Stimulated activated CD4-positive, alpha-beta T cell treated with anti-CD3 and anti-CD28 coated beads, TNF-alpha, amount 100 ng/mL, for 1 hour (primary cell): ENCODE results near the gene STIM1.

Experiments used
- DNase-seq, 3 donors: peaks; one replicate each; pipeline ENCODE4 v3.0.0-alpha.2; 2020; ENCODE audit warnings: low read depth in 3 of 3, low spot score in 1 of 3

STIM1 gene

DNA sequence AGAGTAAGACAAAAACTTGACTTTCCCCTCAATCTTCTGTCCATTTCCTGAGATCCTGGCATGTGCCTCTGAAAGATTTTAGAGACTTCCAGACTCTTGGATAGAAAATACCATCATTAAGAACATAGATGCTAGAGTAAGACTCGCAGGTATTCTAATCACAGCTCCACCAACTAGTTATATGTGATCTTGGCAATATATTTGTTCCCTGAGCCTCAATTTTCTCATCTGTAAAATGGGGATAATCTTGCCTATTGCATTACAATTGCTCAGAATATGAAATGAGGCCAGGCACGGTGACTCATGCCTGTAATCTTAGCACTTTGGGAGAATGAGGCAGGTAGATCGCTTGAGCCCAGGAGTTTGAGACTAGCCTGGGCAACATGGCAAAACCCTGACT lies 25.4 kb upstream of the STIM1 start:
- DNase-seq: no peak

DNA sequence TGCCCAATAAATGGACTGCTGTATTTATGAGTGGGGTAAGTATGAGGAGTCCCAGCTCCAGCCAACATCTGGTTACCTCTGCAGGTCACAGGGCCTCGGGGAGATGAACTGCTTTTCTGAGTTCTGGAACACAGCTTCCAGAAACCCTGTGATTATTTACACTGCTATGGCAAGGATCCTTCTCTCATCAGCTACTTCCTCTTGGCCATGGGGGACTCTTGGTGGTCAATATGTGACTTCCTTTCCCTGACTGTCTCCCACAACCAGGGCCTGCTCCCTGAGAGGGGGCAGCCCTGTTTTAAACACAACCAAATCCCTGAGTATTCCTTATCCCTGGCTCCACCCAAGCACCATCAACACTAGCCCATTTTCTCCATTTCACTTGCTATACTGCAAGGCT lies 24.7 kb upstream of the STIM1 start:
- DNase-seq: no peak

DNA sequence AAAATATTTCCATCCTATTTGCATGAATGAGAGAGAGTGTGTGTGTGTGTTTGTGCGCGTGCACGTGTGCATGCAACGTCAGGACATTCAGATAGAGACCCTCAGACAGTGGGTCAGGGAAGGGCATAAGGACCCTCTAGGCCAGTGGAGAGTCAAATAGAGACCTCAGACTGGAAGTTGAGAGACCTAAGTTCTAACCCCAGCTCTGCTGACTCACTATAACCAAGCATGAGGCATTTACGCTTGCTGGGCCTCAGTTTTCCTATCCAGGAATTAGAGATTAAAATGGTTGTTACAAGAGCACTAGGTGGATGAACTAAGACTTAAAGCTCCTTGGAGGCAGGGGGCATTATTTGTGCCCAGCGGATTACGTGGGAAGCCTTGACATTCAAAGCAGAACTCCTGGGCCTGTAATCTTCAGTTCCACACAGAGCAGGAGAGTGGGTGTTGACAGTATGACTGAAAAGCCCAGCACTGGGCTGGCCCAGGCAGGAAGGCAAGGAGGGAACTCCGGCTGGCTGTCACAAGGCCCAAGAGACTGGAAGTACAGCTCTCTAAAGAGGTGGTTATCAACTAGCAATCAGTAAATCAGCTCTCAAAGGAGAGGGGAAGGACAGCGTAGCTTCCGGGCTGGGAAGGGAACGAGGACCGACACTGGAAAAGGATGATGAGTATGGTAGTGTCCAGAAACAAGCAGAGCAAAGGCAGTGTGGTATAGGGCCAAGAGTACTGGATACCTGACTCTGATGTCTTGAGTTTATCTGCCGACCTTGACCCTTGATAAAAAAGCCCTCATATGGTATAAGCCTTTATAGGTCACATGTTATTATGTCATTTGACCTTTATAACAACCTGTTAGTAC lies 23.9 kb upstream of the STIM1 start:
- no peak for DNase-seq

GRCh38 chr11:3832816-3833215 lies 22.6 kb upstream of the STIM1 start:
- DNase-seq: no peak

DNA sequence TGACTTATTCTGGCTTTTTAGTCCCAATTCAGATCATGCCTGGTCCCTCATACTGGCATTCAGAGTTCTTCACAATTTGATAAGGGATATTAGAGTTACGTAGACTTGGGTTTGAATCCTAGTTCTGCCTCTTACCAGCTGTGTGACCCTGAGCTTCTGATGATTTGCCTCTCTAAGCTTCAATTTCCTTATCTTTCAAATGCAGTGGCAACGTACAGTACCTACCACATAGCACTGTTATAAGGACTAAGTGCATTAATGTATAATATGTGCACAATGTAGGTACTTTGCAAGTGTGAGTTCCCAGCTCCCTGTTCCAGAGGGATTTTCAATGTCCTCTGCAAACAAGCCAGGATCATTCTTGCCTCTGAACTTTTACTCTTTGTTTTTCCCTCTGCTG lies 22.0 kb upstream of the STIM1 start:
- DNase-seq: no peak

DNA sequence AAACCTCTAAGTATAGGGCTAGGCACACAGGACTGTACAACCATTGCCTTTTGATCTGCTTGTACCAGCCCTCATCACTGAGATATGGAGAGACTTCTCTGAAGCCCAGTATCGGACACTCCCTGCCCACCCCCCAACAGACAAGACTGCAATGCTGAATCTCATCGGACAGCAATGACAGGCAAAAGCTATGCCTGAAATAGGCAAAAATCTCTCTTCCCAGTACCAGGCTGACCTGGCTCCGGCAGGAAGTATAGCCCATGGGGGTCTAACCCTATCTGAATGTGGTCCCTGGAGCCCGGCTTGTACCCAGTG lies 21.2 kb upstream of the STIM1 start:
- DNase-seq: no peak

- DNase-seq: no peak
Observed at GRCh38 chr11:3834664-3835461, 20.6 kb upstream of the STIM1 start.

- no peak for DNase-seq
Observed at GRCh38 chr11:3835751-3836150, 19.7 kb upstream of the STIM1 start.

DNA sequence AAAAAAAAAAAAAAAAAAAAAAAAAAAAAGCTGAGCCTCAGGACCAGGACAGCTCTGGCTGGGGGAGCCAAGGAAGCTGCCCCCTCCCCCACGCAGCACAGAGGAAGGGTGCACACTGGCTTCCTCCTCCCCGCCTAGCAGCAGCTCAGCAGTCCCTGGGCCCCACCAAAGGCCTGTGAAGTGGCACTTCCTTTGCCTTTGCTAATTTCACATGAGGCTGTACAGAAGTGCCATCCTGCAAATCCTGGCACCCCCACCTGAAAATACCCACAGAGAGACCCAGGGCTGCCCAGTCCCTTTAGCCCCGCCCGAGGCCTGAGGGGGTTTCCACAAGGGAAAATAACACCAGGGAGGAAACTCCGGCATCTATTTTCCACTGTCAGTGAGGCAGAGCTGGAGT lies 18.6 kb upstream of the STIM1 start:
- DNase-seq: no peak

DNA sequence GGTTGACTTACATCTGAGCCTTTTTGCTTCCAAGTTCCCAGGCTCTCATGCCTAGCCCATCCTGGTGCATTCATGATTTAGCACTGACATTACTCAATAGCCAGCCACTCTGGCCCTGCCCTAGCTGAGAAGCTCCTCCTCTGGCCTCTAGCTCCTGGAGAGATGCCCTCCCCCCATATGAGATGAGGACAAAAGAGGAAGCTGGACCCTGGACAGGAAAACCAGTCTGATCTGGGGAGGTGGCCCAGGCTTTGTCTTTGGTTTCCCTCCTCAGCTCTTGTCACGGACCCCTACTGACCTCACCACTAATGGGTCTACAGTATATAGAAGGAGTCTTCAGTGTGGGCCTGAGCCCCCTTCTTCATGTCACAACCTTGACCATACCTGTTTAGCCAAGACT lies 17.7 kb upstream of the STIM1 start:
- DNase-seq: no peak

- no peak for DNase-seq
Observed at GRCh38 chr11:3838504-3838903, 17.0 kb upstream of the STIM1 start.

DNA sequence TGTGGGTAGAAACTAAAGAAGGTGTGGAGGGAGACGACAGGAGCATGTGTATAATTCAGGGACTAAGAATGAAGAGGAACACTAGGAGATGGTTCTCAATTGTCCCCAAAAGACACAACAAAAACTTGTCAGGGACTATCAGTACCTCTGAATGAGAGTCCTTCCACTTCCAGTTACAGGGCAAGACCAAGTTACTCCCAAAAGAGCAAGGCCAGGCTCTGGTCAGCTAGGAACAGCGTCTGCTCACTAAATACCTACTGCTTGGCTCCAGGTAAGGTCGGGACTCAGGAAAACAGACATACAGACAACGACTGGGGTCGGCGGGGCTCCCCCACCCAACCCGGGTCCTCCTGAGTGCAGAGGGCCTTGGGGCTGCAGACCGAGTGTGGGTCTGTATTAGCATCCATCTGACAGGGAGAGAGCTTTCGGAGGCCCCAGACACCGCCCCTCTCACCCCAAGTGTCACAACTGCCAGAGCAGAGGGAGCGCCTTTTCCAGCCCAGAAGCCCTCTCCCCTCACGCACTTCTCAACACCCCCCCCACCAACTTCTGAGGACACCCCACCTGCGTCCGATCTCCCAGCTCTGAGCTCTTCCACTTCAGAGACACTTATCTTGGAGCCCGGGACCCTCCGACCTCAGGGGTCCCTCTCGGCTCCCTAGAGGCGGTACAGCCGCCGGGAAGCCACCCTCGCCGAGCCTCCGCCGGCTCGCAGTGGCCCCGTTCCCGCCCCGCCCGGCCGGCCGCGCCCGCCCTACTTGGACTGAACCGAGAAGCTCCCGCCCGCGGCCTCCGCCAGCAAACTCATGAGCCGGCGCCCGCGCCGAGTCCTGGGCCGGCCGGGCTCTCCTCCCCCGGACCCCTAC lies 15.2 kb upstream of the STIM1 start:
- no peak for DNase-seq

- DNase-seq: peak in 1 of 3 donors; percentile 31
Observed at GRCh38 chr11:3840870-3841425, 14.5 kb upstream of the STIM1 start, which contains the start of gene RHOG. RHOG (minus strand) TSS chr11:3840959; CDS start chr11:3828138, 12,821 bp downstream.

- peak; percentile 88 to 91 (median 89) for DNase-seq
Observed at GRCh38 chr11:3841426-3842350, 13.8 kb upstream of the STIM1 start.

- DNase-seq: no peak
Observed at GRCh38 chr11:3843326-3843725, 12.1 kb upstream of the STIM1 start.

- no peak for DNase-seq
Observed at GRCh38 chr11:3845246-3845645, 10.2 kb upstream of the STIM1 start.

DNA sequence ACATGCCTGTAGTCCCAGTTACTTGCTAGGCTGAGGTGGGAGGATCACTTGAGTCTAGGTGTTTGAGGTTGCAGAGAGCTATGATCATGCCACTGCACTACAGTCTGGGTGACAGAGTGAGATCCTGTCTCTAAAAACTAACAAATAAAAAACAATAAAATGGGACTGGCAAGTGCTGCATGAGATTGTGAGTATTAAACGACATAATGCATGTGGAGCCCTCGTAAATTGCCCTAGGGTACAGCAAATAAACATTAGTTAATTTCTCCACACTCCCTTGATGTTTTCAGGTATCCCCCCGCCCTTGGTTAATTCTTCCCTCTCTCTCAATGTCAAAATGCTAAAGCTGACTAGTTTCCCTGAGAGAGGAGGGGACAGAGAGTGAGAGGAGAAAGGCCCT lies 9.8 kb upstream of the STIM1 start:
- no peak for DNase-seq

- no peak for DNase-seq
Observed at GRCh38 chr11:3849297-3849874, 6.1 kb upstream of the STIM1 start.

DNA sequence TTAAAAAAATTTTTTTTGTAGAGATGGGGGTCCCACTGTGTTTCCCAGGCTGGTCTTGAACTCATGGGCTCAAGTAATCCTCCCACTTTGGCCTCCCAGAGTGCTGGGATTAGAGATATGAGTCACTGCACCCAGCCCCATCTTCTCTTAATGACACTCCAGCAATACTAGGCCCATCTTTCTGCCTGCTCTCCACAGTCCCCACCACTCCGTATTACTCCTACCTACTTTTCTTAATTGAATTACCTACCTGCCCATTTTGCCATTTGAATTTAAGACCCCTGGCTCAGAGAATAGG lies 2.0 kb upstream of the STIM1 start:
- DNase-seq: no peak
